ENCODE data around the gene FARP2.

- no peak for TF ChIP-seq CTCF (IDR thresholded peaks at IDR 0.05; ENCODE audit: insufficient read depth, low read depth, low read length)
- no peak for TF ChIP-seq EZH2 (IDR thresholded peaks at IDR 0.05; ENCODE audit: insufficient read depth, low read length)
Observed at GRCh38 chr2:241441492-241441891, 85.4 kb downstream of the FARP2 start.

Measured in astrocyte (in vitro differentiated cells and primary cell).